Breast epithelium (tissue), 4 donors: Measurements from ENCODE around the gene SOCS3. TPM values are rescaled to one million over a fixed set of nuclear protein-coding genes. Genes with fewer than 3 reads are reported as not detected.

Source experiments
- DNase-seq, 2 donors: peaks; one replicate each; pipeline ENCODE4 v3.0.0-alpha.2; 2019; ENCODE audit warnings: low spot score in 2 of 2
- H3K27ac ChIP-seq, 2 donors: fragments of 200-600 bp; sonication (generic) in 1 of 2; one replicate each; pipeline ENCODE4 v1.5.1; 2016 to 2019; ENCODE audit warnings: mild to moderate bottlenecking in 1 of 2
- H3K27me3 ChIP-seq, 2 donors: fragments of 200-600 bp; sonication (generic) in 1 of 2; one replicate each; pipeline versions ENCODE4 v1.5.1 to v1.6.0; 2017 to 2019; ENCODE audit warnings: control low read depth in 1 of 2, mild to moderate bottlenecking in 1 of 2
- H3K36me3 ChIP-seq: fragments of 200-600 bp; one replicate; pipeline ENCODE4 v1.5.1; 2019
- H3K4me1 ChIP-seq, 2 donors: fragments of 200-600 bp; sonication (generic); one replicate each; pipeline ENCODE4 v1.5.1; 2016 to 2019; ENCODE audit warnings: control low read depth in 1 of 2
- H3K4me3 ChIP-seq, 3 donors: fragments of 200-600 bp; sonication (generic); 1 replicate in 2 of 3; 2 replicates in 1 of 3; pipeline ENCODE4 v1.5.1; 2016 to 2019; ENCODE audit warnings: mild to moderate bottlenecking in 3 of 3, moderate library complexity in 2 of 3
- H3K9me3 ChIP-seq, 2 donors: fragments of 200-600 bp; sonication (generic) in 1 of 2; one replicate each; pipeline ENCODE4 v1.5.1; 2016 to 2019; ENCODE audit warnings: control low read depth in 1 of 2
- CTCF ChIP-seq, 3 donors: fragments of 450-650 bp; IDR thresholded peaks; one replicate each; pipeline ENCODE4 v1.5.1; 2016 to 2017; ENCODE audit warnings: antibody characterized with exemption in 3 of 3, mild to moderate bottlenecking in 3 of 3, moderate library complexity in 3 of 3
- POLR2A ChIP-seq: fragments of 450-650 bp; IDR thresholded peaks from one replicate; pipeline ENCODE4 v1.6.1; 2016; ENCODE audit warnings: antibody characterized with exemption, mild to moderate bottlenecking, moderate library complexity
- POLR2AphosphoS5 ChIP-seq, 3 donors: sonication (generic); formaldehyde crosslinking; IDR thresholded peaks; one replicate each; pipeline ENCODE4 v1.6.1; 2017; ENCODE audit warnings: antibody characterized with exemption in 3 of 3
- intact Hi-C: fragments of 100-400 bp; cut with DNase I; formaldehyde crosslinking; loops from one replicate; pipeline ENCODE4 v1.15.1; 2023; ENCODE audit warnings: low total_unique reads
- total RNA-seq, 3 donors: library from RNA; depleted of rRNA; stranded (reverse); fragments of >200 nt; gene quantifications; one replicate each; pipeline ENCODE4 v1.1.0, GENCODE V29; 2016

SOCS3 gene
- total RNA-seq, 3 donors from 2014 or later: 58.1 to 190 (median 76.4) TPM

- Histone ChIP-seq H3K36me3 (no peaks in the 10 kb centered on the region), H3K4me3 (no peak overlapping the region), H3K27me3 (no peaks in the 10 kb centered on the region), H3K9me3 (no peaks in the 10 kb centered on the region), H3K27ac (no peak overlapping the region), H3K4me1 (no peaks in the 10 kb centered on the region)
- no peak for TF ChIP-seq CTCF (IDR thresholded peaks at IDR 0.05)
- TF ChIP-seq POLR2A: no peak
- TF ChIP-seq POLR2AphosphoS5 (IDR thresholded peaks at IDR 0.05): no peak
- intact Hi-C loops: no loop called here
- DNase-seq: no peak
Observed at GRCh38 chr17:78406396-78406795, 46.5 kb upstream of the SOCS3 start.

GRCh38 chr17:78403822-78404221, 43.9 kb upstream of the SOCS3 start:
- Histone ChIP-seq H3K9me3 (no peaks in the 10 kb centered on the region), H3K36me3 (peaks cover 6% of the 10 kb centered on the region), H3K27me3 (no peaks in the 10 kb centered on the region), H3K27ac (no peak overlapping the region), H3K4me3 (no peak overlapping the region), H3K4me1 (peaks cover 0 to 3% of the 10 kb centered on the region in 2 donors)
- no peak for TF ChIP-seq POLR2AphosphoS5 (IDR thresholded peaks at IDR 0.05)
- TF ChIP-seq CTCF (IDR thresholded peaks at IDR 0.05): no peak
- TF ChIP-seq POLR2A: no peak
- no peak for DNase-seq
- intact Hi-C loops: no loop called here

- Histone ChIP-seq H3K4me3 (no peak overlapping the region), H3K27me3 (no peaks in the 10 kb centered on the region), H3K4me1 (peaks cover 4 to 15% of the 10 kb centered on the region in 2 donors), H3K9me3 (no peaks in the 10 kb centered on the region), H3K27ac (peak overlapping the region; percentile 64 to 72), H3K36me3 (peaks cover 6% of the 10 kb centered on the region)
- intact Hi-C loops: no loop called here
- DNase-seq: no peak
- TF ChIP-seq CTCF (IDR thresholded peaks at IDR 0.05) (no peak), POLR2A (no peak), POLR2AphosphoS5 (IDR thresholded peaks at IDR 0.05) (no peak)
Observed at GRCh38 chr17:78401891-78402290, 42.0 kb upstream of the SOCS3 start.

GRCh38 chr17:78401246-78401645, 41.4 kb upstream of the SOCS3 start:
- intact Hi-C loops: no loop called here
- DNase-seq: peak in 1 of 2 donors; percentile 81
- peaks cover 4 to 15% of the 10 kb centered on the region in 2 donors for H3K4me1 ChIP-seq
- peaks cover 6% of the 10 kb centered on the region for H3K36me3 ChIP-seq
- no peaks in the 10 kb centered on the region for H3K27me3 ChIP-seq
- no peak overlapping the region for H3K4me3 ChIP-seq
- H3K9me3 ChIP-seq: no peaks in the 10 kb centered on the region
- peak overlapping the region; percentile 64 to 76 for H3K27ac ChIP-seq
- TF ChIP-seq POLR2A (no peak), POLR2AphosphoS5 (IDR thresholded peaks at IDR 0.05) (no peak), CTCF (IDR thresholded peaks at IDR 0.05) (no peak)

GRCh38 chr17:78400581-78401240, 40.8 kb upstream of the SOCS3 start:
- peak overlapping the region; percentile 64 to 76 for H3K27ac ChIP-seq
- H3K9me3 ChIP-seq: no peaks in the 10 kb centered on the region
- peaks cover 6% of the 10 kb centered on the region for H3K36me3 ChIP-seq
- no peak overlapping the region for H3K4me3 ChIP-seq
- intact Hi-C loops: no loop called here
- H3K4me1 ChIP-seq: peaks cover 4 to 15% of the 10 kb centered on the region in 2 donors
- DNase-seq: no peak
- TF ChIP-seq POLR2AphosphoS5 (IDR thresholded peaks at IDR 0.05): no peak
- no peak for TF ChIP-seq CTCF (IDR thresholded peaks at IDR 0.05)
- TF ChIP-seq POLR2A: no peak
- no peaks in the 10 kb centered on the region for H3K27me3 ChIP-seq
